Heart left ventricle (tissue), 16 donors: ENCODE data around the gene RAB39B. TPM values are rescaled to one million over a fixed set of nuclear protein-coding genes. Genes with fewer than 3 reads are reported as not detected.

Experiments
- ATAC-seq, 4 donors: fragments of 200-7000 bp; cut with Tn5 transposase; one replicate each; pipeline ENCODE4 v1.9.1; 2020 to 2022; ENCODE audit warnings: moderate library complexity in 4 of 4, mild to moderate bottlenecking in 3 of 4, moderate number of reproducible peaks in 1 of 4
- DNase-seq, 5 donors: peaks; one replicate each; pipeline ENCODE4 v3.0.0-alpha.2; 2020
- H3K27ac ChIP-seq, 12 donors: fragments of 200-600 bp; sonication (generic) in 4 of 12; one replicate each; pipeline versions ENCODE4 v1.5.0 to v1.8.0; 2016 to 2022; ENCODE audit warnings: mild to moderate bottlenecking in 2 of 12
- H3K27me3 ChIP-seq, 9 donors: fragments of 200-600 bp; sonication (generic) in 2 of 9; one replicate each; pipeline versions ENCODE4 v1.5.1 to v1.8.0; 2016 to 2022; ENCODE audit warnings: mild to moderate bottlenecking in 3 of 9
- H3K36me3 ChIP-seq, 9 donors: fragments of 200-600 bp; sonication (generic) in 2 of 9; one replicate each; pipeline versions ENCODE4 v1.5.0 to v1.8.0; 2018 to 2022; ENCODE audit warnings: mild to moderate bottlenecking in 2 of 9
- H3K4me1 ChIP-seq, 12 donors: fragments of 200-600 bp; sonication (generic) in 4 of 12; one replicate each; pipeline versions ENCODE4 v1.5.0 to v1.8.0; 2016 to 2022; ENCODE audit warnings: mild to moderate bottlenecking in 3 of 12
- H3K4me3 ChIP-seq, 12 donors: fragments of 200-600 bp; sonication (generic) in 4 of 12; one replicate each; pipeline versions ENCODE4 v1.5.0 to v1.8.0; 2017 to 2022; ENCODE audit warnings: mild to moderate bottlenecking in 9 of 12, moderate library complexity in 4 of 12
- H3K9me3 ChIP-seq, 12 donors: fragments of 200-600 bp; sonication (generic) in 4 of 12; one replicate each; pipeline versions ENCODE4 v1.5.0 to v1.8.0; 2016 to 2022; ENCODE audit warnings: mild to moderate bottlenecking in 1 of 12
- POLR2A ChIP-seq, 2 donors: fragments of 450-650 bp; IDR thresholded peaks; one replicate each; pipeline ENCODE4 v1.6.1; 2017; ENCODE audit warnings: antibody characterized with exemption in 2 of 2, mild to moderate bottlenecking in 2 of 2, moderate library complexity in 2 of 2
- WGBS, 4 donors: extraction: QIAGEN DNeasy Blood & Tissue Kit in 2 of 4; methylation state at CpG; one replicate each; pipeline versions ENCODE4 v1.1.5 to v1.1.7; 2013 to 2018; 5-methylcytosine and 5-hydroxymethylcytosine counted together
- intact Hi-C, 10 donors: fragments of 100-400 bp; cut with DNase I; formaldehyde crosslinking; loops; one replicate each; pipeline versions ENCODE4 v1.11.1 to v1.14.2; 2022
- polyA plus RNA-seq, 2 donors: library from polyadenylated mRNA; stranded (reverse); fragments of 200-250 nt; gene quantifications; one replicate each; pipeline ENCODE4 v1.2.3, GENCODE V29; 2013
- total RNA-seq, 9 donors: library from RNA; depleted of rRNA in 2 of 9; stranded (reverse); fragments of >200 nt in 2 of 9; fragmentation: NEBNext Ultra II Directional in 3 of 9; extraction: Animal tissue kit (Norgen Biotek cat#: 25700) in 3 of 9; gene quantifications; one replicate each; pipeline versions ENCODE4 v1.1.0 to v1.2.4, GENCODE V29; 2016 to 2023
- TF ChIP-seq, protein P1 (sequence below), 12 donors: fragments of 200-600 bp; sonication (generic) in 4 of 12; IDR thresholded peaks; one replicate each; pipeline versions ENCODE4 v1.5.0 to v1.8.0; 2018 to 2022; ENCODE audit warnings: antibody characterized with exemption in 12 of 12, mild to moderate bottlenecking in 5 of 12
- donor health status: ischemic (EF 13 %, LVEDD 7.1; RV severe dilation, severe dysfunction).
- donor health status: healthy with polysubstance abuse.
- donor health status: DM: no; HTN: yes; CAD: no.
- donor health status: DM: no; HTN: no; CAD: no.
- donor health status: ischemic (EF 25% LVEDD 6.9; RV normal size, moderate dysfunction).
- donor health status: ischemic (EF 25% LVEDD 5.7; RV mildly dilated, moderate dysfunction).
- donor health status: healthy.
- donor health status: DM: yes; HTN: yes; CAD: no.
- donor health status: ischemic (EF 35%, LVEDD 5.7; RV mildly dilated, moderate dysfunction).
- donor health status: nonischemic (EF 11% LVEDD 7.7; RV severe dilation, severe dysfunction).
- donor health status: DM: yes; HTN: yes; CAD: no.
- donor health status: PGD.
- donor health status: ischemic (EF 29% LVEDD 5.4; RV normal size, mild dysfunction).
- donor health status: nonischemic (EF 23%, LVEDD 6.1; RV moderate dilation, normal function).

Gene RAB39B
- total and polyA plus RNA-seq, 11 donors = 0.05 to 0.77 (median 0.20) TPM; not detected in 1

DNA sequence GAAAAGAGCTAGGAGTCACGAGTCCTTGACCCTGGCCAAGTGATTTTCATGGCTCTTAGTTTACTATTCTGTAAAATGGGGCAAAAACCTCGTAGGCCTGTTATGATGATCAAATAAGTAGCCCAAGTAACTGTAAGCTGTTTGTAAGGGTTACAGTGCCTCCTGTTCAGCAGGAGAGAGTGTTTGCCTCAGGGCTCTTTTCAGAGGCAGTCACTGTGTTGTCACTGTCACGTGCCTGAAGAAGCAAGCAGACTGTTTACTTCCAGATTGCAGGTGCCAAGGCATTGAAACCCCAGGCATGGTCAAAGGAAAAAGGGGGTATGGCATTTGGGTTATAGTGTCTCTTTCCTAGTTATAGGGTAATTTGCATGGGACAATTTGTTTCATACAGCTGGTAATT lies 4.5 kb downstream of the RAB39B start:
- DNase-seq (no peak), ATAC-seq (no peak)
- no peak for TF ChIP-seq POLR2A (IDR thresholded peaks at IDR 0.05)
- TF ChIP-seq, protein P1, sequence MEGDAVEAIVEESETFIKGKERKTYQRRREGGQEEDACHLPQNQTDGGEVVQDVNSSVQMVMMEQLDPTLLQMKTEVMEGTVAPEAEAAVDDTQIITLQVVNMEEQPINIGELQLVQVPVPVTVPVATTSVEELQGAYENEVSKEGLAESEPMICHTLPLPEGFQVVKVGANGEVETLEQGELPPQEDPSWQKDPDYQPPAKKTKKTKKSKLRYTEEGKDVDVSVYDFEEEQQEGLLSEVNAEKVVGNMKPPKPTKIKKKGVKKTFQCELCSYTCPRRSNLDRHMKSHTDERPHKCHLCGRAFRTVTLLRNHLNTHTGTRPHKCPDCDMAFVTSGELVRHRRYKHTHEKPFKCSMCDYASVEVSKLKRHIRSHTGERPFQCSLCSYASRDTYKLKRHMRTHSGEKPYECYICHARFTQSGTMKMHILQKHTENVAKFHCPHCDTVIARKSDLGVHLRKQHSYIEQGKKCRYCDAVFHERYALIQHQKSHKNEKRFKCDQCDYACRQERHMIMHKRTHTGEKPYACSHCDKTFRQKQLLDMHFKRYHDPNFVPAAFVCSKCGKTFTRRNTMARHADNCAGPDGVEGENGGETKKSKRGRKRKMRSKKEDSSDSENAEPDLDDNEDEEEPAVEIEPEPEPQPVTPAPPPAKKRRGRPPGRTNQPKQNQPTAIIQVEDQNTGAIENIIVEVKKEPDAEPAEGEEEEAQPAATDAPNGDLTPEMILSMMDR (IDR thresholded peaks at IDR 0.05) = no peak
- H3K27me3 ChIP-seq = no peaks in the 10 kb centered on the region
- WGBS, 4 donors = 56 to 89% (median 72%) methylated on average over 3 of the region's 3 CpGs
- no peaks in the 10 kb centered on the region for H3K36me3 ChIP-seq
- H3K9me3 ChIP-seq = no peaks in the 10 kb centered on the region
- intact Hi-C loops = no loop called here
- H3K27ac ChIP-seq = no peak overlapping the region
- H3K4me1 ChIP-seq = peaks cover 0 to 6% (median 0%) of the 10 kb centered on the region in 12 donors
- no peak overlapping the region for H3K4me3 ChIP-seq

GRCh38 chrX:155251391-155251790 lies 12.9 kb downstream of the RAB39B start:
- ATAC-seq (no peak), DNase-seq (no peak)
- H3K9me3 ChIP-seq = no peaks in the 10 kb centered on the region
- no peak for TF ChIP-seq POLR2A (IDR thresholded peaks at IDR 0.05)
- TF ChIP-seq, protein P1 (IDR thresholded peaks at IDR 0.05) = no peak
- H3K4me1 ChIP-seq = no peaks in the 10 kb centered on the region
- no peak overlapping the region for H3K27ac ChIP-seq
- H3K36me3 ChIP-seq = no peaks in the 10 kb centered on the region
- H3K27me3 ChIP-seq = no peaks in the 10 kb centered on the region
- no peak overlapping the region for H3K4me3 ChIP-seq
- 41 to 57% (median 49%) methylated on average over 1 of the region's 1 CpG for WGBS, 4 donors
- intact Hi-C loops = no loop called here

GRCh38 chrX:155247497-155247896 lies 16.8 kb downstream of the RAB39B start:
- ATAC-seq (no peak), DNase-seq (no peak)
- H3K4me3 ChIP-seq = no peak overlapping the region
- H3K36me3 ChIP-seq = no peaks in the 10 kb centered on the region
- no peak overlapping the region for H3K27ac ChIP-seq
- intact Hi-C loops = no loop called here
- H3K27me3 ChIP-seq = no peaks in the 10 kb centered on the region
- H3K9me3 ChIP-seq = no peaks in the 10 kb centered on the region
- no peak for TF ChIP-seq POLR2A (IDR thresholded peaks at IDR 0.05)
- TF ChIP-seq, protein P1 (IDR thresholded peaks at IDR 0.05) = no peak
- 69 to 84% (median 77%) methylated on average over 4 of the region's 4 CpGs for WGBS, 4 donors
- no peaks in the 10 kb centered on the region for H3K4me1 ChIP-seq

GRCh38 chrX:155246748-155247147 lies 17.5 kb downstream of the RAB39B start:
- no peak for ATAC-seq
- H3K36me3 ChIP-seq = no peaks in the 10 kb centered on the region
- TF ChIP-seq, protein P1 (IDR thresholded peaks at IDR 0.05) = no peak
- no peak for TF ChIP-seq POLR2A (IDR thresholded peaks at IDR 0.05)
- no peaks in the 10 kb centered on the region for H3K27me3 ChIP-seq
- H3K9me3 ChIP-seq = no peaks in the 10 kb centered on the region
- H3K4me3 ChIP-seq = no peak overlapping the region
- 69 to 97% (median 81%) methylated on average over 1 of the region's 1 CpG for WGBS, 4 donors
- H3K27ac ChIP-seq = no peak overlapping the region
- no peaks in the 10 kb centered on the region for H3K4me1 ChIP-seq
- DNase-seq = no peak
- intact Hi-C loops = no loop called here
